Muscle of leg (tissue), 16 donors: ENCODE results near the gene NEK3. TPM values are rescaled to one million over a fixed set of nuclear protein-coding genes. Genes with fewer than 3 reads are reported as not detected.
"Not testable (repeated sequence)": the region's sequence is repeated elsewhere in the genome, so short reads cannot be mapped to it uniquely, and the experiment has no call there.

Experiments
- DNase-seq: peaks from one replicate; pipeline ENCODE4 v3.0.0; 2013
- H3K27ac ChIP-seq: one replicate; pipeline ENCODE4 v1.5.1; 2013; ENCODE audit warnings: mild to moderate bottlenecking, low read length, control low read depth
- H3K27me3 ChIP-seq: one replicate; pipeline ENCODE4 v1.6.1; 2013; ENCODE audit warnings: low read length; ENCODE audit not compliant: control insufficient read depth, insufficient read depth
- H3K36me3 ChIP-seq: one replicate; pipeline ENCODE4 v1.6.1; 2013; ENCODE audit warnings: low read length; ENCODE audit not compliant: control insufficient read depth, insufficient read depth
- H3K4me1 ChIP-seq: one replicate; pipeline ENCODE4 v1.6.1; 2013; ENCODE audit warnings: low read length; ENCODE audit not compliant: control insufficient read depth, insufficient read depth
- H3K4me3 ChIP-seq: one replicate; pipeline ENCODE4 v1.5.1; 2013; ENCODE audit warnings: low read length, control low read depth
- H3K9me3 ChIP-seq: replicated peaks from 2 replicates; pipeline ENCODE4 v1.6.1; 2013; ENCODE audit warnings: low read depth, low read length; ENCODE audit not compliant: control insufficient read depth
- WGBS: methylation state at CpG from one replicate; pipeline ENCODE4 v1.1.5; 2013; ENCODE audit warnings: missing lambda C conversion rate; ENCODE audit not compliant: insufficient coverage; 5-methylcytosine and 5-hydroxymethylcytosine counted together
- long read RNA-seq, 11 donors: transcript quantifications; one replicate each; lab custom pipeline, GENCODE V29; 2026
- polyA plus RNA-seq, 8 donors: library from polyadenylated mRNA; unstranded; fragments of 120-200 nt; gene quantifications; one replicate each; pipeline versions ENCODE4 v1.2.1 to v1.2.3, GENCODE V29; 2013; ENCODE audit warnings: inconsistent platforms in 1 of 8, low replicate concordance in 1 of 8; ENCODE audit not compliant: insufficient read length in 8 of 8, insufficient read depth in 1 of 8
- total RNA-seq: library from RNA; stranded (reverse); fragments of 120-200 nt; gene quantifications from one replicate; pipeline ENCODE4 v1.2.4, GENCODE V29; 2013

Gene NEK3, protein sequence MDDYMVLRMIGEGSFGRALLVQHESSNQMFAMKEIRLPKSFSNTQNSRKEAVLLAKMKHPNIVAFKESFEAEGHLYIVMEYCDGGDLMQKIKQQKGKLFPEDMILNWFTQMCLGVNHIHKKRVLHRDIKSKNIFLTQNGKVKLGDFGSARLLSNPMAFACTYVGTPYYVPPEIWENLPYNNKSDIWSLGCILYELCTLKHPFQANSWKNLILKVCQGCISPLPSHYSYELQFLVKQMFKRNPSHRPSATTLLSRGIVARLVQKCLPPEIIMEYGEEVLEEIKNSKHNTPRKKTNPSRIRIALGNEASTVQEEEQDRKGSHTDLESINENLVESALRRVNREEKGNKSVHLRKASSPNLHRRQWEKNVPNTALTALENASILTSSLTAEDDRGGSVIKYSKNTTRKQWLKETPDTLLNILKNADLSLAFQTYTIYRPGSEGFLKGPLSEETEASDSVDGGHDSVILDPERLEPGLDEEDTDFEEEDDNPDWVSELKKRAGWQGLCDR
- total RNA-seq (17.0 TPM), polyA plus RNA-seq (10 to 100 TPM in 6 of 8 donors, 1 to 10 TPM in 2; 8.4 to 22.4 (median 19.2) TPM)
- long read RNA-seq, donor 1, result 0 reads
- long read RNA-seq, donor 2, result 0 reads
- long read RNA-seq, donor 3, result 0 reads
- long read RNA-seq, donor 4, result 0 reads
- long read RNA-seq, donor 5, result 0 reads
- long read RNA-seq, donor 6, result 0 reads
- long read RNA-seq, donor 7, result 0 reads
- long read RNA-seq, donor 8, result 0 reads
- long read RNA-seq, donor 9, partial matches to known transcripts, result 0 of 2 reads
- long read RNA-seq, donor 9, other reads (novel, unspliced or antisense), result 0 of 2 reads
- long read RNA-seq, donor 10, partial matches to known transcripts, result 0 of 1 reads
- long read RNA-seq, donor 10, other reads (novel, unspliced or antisense), result 0 of 1 reads
- long read RNA-seq, donor 11, partial matches to known transcripts, result 0 of 1 reads
- long read RNA-seq, donor 11, other reads (novel, unspliced or antisense), result 0 of 1 reads

DNA sequence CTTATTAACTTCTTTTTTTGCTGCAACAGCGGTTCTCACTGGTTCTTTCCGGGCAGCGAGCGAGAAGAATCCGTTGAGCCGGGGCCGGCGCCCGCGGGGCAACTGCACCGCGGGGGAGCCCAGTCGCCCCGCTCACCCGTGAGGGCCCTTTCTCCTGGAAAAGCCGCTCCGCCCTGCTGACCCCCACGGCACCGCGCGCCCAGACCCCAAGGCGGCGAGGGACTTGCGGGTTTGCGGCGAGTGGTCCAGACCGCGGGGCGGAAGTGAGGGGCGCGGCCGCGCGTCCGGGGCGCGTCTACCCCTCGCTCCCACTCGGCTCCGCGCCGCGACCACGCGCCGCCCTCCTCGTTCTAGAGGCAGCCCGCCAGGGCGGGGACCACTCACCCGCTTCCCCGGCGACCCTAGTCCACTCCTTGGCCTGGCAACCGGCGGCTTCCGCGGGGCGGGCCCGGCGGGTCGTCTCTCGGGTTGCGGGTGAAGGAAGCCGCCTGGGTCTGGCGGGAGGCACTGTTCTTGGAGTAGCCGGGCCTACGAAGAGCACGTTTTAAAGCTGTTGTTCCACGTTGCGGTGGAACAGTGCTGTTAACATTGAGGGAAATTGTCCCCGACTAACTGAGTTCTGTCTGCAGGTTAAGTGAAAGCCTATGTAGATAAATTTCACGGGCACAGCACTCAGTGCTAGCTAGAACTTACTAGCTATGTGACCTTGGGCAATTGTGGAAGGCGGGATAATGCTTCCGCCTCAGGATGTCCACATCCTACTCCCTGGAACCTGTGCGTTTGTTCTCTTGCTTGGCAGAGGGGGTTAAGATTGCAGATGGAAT, at the start of gene NEK3:
NEK3 (minus strand) TSS at position 439 of the 824 bp plus-strand sequence. CDS start 3,406 bp downstream, outside the sequence.
- Histone ChIP-seq H3K4me1 (peaks cover 8% of the 10 kb centered on the region), H3K36me3 (peaks cover 2% of the 10 kb centered on the region), H3K9me3 (no peaks in the 10 kb centered on the region), H3K27ac (peak within 1 kb of the TSS; percentile 87), H3K4me3 (peak within 1 kb of the TSS; percentile 81), H3K27me3 (no peaks in the 10 kb centered on the region)
- WGBS, result under 1% methylated on average over 70 of the region's 74 CpGs
- DNase-seq, result peak; percentile 89

DNA sequence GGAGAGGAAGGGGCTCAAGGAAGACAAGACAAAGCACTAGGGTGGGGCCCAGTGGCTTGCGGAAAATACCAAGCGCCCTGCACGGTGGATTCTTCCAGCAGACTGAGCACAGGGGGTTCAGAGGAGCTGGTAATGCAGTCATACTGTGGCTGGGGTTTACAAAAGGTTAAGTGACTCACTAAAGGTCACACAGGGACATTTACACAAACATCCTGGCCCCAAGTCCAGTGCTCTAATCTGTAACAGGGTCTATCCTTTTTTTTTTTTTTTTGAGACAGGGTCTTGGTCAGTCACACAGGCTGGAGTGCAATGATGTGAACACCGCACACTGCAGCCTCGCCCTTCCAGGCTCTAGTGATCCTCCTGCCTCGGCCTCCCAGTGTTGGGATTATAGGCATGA, 49.0 kb upstream of the NEK3 start:
- not testable (repeated sequence) for H3K27ac ChIP-seq, DNase-seq

DNA sequence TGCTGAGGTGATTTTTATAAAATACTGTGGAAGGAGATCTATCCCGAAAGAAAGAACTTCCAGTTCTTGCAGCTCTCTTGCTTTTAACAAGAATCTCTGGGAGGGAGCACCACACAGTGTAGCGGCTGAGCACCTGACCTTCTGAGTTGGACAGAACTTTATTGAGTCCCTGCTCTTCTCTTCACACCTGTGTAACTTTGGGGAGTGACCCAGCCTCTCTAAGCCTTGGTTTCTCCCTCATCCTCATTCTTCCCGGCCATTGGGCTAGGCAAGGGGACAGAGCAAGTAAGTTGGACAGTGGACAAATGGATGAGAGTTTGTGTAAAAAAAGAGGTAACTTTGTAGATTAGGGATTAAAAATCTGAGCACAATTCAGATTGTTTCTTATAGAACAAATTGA, 48.5 kb upstream of the NEK3 start:
- no CpG with 5 or more reads among the region's 3 CpGs for WGBS

More for the DNA sequence above, 49.0 kb upstream of the NEK3 start:
- not testable (repeated sequence) for H3K27me3 ChIP-seq, H3K36me3 ChIP-seq, H3K4me1 ChIP-seq, H3K9me3 ChIP-seq, H3K4me3 ChIP-seq
- no CpG with 5 or more reads among the region's 6 CpGs for WGBS

DNA sequence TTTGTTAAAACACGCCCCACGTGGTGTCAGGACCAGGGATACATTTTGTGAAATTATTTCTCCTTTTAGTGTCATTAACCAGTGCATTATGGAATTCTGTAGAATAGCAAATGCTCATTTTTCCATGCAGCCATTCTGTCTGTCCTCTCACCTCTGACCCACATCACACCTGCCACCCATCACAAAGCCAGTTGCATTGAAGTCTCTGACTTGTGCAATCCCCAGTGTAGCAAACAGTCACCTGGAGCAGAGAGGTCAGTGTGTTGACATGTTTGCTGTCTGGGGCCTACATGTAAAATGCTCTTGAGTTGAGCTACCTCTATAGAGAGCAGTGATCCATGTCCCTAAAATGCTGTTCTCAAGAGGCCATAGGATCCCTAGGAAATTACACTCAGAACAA, 47.9 kb upstream of the NEK3 start:
- not testable (repeated sequence) for H3K9me3 ChIP-seq, DNase-seq, H3K27ac ChIP-seq, H3K36me3 ChIP-seq, H3K4me3 ChIP-seq, H3K27me3 ChIP-seq, H3K4me1 ChIP-seq
- WGBS, result no CpG with 5 or more reads among the region's 2 CpGs

More for the DNA sequence above, 48.5 kb upstream of the NEK3 start:
- DNase-seq, H3K9me3 ChIP-seq, H3K36me3 ChIP-seq, H3K4me1 ChIP-seq, H3K4me3 ChIP-seq, H3K27ac ChIP-seq, H3K27me3 ChIP-seq: not testable (repeated sequence)

DNA sequence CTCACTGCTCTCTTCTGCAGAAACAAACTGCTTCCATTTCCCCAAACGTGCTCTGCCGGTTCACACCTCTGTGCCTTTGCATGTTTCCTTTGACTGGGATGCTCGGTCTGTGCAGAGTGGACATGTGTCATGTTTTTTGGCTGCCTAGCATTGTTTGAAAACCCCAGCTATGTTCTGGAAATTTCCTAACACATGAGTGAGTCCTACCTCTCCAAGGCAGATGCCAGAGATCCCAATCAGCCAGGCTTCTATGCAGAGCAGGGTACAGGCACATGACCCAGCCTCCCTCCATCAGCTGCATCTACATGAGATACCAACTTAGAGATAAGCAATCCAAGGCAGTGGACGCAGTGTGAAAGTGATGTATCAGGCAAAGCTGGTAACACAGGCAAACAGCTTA, 45.1 kb upstream of the NEK3 start:
- H3K36me3 ChIP-seq, H3K27ac ChIP-seq, H3K9me3 ChIP-seq, H3K4me1 ChIP-seq, DNase-seq, H3K27me3 ChIP-seq, H3K4me3 ChIP-seq: not testable (repeated sequence)
- 80% methylated on average over 1 of the region's 4 CpGs for WGBS

DNA sequence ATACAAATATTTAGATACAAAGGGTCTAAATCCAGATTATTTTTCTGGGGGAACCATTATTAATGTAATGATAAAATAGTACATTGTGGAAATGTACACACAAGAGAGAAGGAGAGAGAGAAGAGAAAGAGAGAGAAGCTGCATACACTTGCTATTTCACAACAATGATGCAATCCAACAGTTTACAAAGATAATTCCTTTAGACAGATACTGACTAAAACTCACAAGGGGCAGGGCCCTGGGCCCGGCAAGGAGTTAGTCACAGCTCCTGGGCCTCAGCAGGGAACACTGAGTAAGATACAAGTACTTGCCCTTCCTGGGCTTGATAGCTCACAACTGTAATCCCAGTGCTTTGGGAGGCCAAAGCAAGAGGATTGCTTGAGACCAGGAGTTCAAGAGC, 44.5 kb upstream of the NEK3 start:
- H3K27me3 ChIP-seq, H3K27ac ChIP-seq, H3K4me1 ChIP-seq, DNase-seq, H3K36me3 ChIP-seq, H3K9me3 ChIP-seq, H3K4me3 ChIP-seq: not testable (repeated sequence)
- WGBS, result no CpG with 5 or more reads among the region's 1 CpG

DNA sequence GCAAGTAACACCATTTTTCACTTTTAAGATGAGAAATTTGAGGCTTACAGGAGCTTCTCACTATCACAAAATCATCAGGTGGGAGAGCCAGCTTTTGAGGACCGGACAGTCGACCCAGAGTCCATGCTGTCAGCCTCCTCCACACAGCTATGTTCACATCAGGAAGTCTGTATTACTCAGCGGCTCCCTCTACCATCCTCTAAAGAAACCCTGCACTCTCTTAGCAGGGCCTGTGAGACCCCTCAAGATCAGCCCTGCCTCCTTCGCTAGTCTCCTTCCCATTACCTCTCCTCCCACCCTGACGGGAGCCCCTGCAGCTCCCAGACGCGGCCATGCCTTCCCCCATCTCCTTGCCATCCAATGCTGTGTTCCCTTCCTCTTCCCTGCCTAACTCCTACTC, 43.1 kb upstream of the NEK3 start:
- not testable (repeated sequence) for H3K27ac ChIP-seq, DNase-seq, H3K27me3 ChIP-seq, H3K36me3 ChIP-seq, H3K9me3 ChIP-seq, H3K4me3 ChIP-seq, H3K4me1 ChIP-seq
- 25% methylated on average over 7 of the region's 7 CpGs for WGBS

DNA sequence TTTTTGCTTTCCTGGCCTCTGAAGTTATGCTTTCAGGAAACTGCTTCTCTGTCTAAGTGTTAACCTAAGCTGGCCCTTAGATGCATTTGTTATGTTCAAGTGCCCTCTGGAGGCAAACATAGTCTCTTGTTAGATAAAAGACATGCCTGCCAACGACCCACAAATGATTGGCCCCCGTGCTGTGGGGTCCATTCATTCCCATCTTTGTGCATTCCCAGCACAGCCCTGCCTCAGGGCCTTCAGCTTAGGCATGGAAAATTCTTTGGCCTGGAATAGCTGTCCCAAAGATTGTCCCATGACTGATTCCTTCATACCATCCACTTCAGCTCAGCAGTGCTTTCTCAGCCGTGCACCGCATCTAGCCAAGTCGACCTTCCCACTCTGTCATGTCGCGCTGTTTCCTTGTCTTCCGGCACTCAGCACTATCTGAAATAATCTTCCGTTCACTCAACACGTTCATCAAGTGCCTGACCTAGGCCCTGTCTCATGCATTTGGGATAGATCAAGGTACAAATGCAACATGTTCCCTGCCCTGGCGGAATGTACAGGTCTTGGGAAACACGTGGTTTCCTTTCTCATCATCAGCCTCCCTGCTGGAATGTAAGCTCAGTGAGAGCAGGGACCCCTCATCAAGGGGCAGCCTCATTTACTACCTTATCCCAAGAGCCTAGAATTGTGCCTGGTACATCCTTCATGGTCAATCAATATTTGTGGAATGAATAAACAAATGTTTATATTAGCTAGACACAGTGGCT, 42.2 kb upstream of the NEK3 start:
- peak; percentile 25 for DNase-seq
- not testable (repeated sequence) for H3K4me1 ChIP-seq
- 52% methylated on average over 12 of the region's 12 CpGs for WGBS

DNA sequence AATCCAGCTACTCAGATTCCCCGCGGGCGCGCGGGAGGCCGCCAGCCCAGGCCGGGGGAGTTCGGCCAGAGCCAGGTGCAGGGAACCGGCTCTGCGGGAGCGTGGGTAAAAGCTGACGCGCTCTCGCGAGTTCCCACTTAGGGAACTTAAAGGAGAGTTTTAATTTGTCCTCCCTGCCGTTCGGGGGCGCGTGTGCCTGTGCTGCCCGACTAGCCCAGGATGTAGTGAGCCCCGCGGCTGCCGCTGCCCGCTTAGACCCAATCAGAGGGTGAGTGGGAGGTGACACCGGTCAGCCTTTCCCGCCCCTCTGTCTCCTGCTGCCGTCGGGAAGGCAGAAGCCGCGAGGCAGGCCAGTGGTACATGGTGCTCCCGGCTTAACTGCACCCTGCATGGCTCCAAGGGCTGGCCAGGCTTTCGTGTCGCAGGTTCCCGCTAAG, 36.0 kb upstream of the NEK3 start:
- peak overlapping the region; percentile 85 for H3K4me3 ChIP-seq
- H3K36me3 ChIP-seq, result no peaks in the 10 kb centered on the region
- H3K27ac ChIP-seq, result peak overlapping the region; percentile 20
- no peaks in the 10 kb centered on the region for H3K27me3 ChIP-seq
- H3K4me1 ChIP-seq, result peaks cover 10% of the 10 kb centered on the region
- no peaks in the 10 kb centered on the region for H3K9me3 ChIP-seq
- 6% methylated on average over 34 of the region's 34 CpGs for WGBS
- peak; percentile 88 for DNase-seq

More for the DNA sequence above, 42.2 kb upstream of the NEK3 start:
- H3K27me3 ChIP-seq, H3K36me3 ChIP-seq, H3K27ac ChIP-seq, H3K4me3 ChIP-seq, H3K9me3 ChIP-seq: not testable (repeated sequence)
